Activated naive CD4-positive, alpha-beta T cell (primary cell): ENCODE data around the gene SFRP4.

Experiments
- DNase-seq, 4 experiments: peaks; one replicate each; lab custom pipeline; 2025; lab: John Stamatoyannopoulos, UW

Gene SFRP4

DNA sequence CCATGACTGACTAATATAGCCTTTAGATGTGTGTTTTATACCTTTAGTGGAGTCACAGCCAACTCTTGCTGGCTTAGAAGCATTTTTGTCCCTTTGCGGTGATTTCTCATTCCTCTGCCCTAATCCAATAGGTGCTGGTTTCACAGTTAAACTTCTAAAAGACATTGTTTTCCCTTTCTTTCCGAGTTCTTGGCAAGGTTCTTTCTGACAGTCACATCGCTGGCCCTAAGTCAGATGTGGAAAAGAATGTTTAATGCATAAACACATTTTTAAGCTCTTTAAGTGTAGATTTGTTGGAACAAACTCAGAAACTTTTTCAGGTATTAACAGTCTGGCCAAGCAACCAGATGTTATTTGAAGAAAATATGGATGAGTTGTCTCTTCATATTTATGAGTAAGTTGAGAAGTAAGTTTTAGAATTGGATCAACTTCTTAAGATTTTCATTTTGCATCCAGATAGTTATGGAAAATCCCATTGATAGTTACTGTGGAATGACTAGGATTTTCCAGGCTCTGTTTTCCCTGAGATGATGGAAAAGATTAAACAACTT, 7.9 kb upstream of the SFRP4 start:
- no peak for DNase-seq

DNA sequence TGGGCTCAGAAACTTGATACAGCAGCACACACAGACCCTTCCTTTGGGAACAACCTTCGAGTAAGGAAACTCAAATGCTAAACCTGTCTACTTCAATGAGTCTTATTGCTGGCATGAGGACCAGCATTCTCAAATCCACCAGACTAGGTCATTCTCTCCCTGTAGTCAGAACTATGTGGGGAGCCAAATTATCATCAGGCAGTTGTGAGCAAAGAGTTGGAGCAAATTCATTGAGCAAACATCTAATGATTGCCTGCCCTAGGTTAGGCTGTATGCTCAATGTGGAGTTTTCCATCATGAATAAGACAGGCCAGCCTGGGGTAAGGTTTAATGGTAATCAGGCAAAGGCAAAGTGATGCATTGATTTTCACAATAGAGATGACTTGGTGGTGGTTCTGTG, 7.4 kb upstream of the SFRP4 start:
- DNase-seq, result no peak

- no peak for DNase-seq
Measured at GRCh38 chr7:37921876-37922275, 5.3 kb upstream of the SFRP4 start.

DNA sequence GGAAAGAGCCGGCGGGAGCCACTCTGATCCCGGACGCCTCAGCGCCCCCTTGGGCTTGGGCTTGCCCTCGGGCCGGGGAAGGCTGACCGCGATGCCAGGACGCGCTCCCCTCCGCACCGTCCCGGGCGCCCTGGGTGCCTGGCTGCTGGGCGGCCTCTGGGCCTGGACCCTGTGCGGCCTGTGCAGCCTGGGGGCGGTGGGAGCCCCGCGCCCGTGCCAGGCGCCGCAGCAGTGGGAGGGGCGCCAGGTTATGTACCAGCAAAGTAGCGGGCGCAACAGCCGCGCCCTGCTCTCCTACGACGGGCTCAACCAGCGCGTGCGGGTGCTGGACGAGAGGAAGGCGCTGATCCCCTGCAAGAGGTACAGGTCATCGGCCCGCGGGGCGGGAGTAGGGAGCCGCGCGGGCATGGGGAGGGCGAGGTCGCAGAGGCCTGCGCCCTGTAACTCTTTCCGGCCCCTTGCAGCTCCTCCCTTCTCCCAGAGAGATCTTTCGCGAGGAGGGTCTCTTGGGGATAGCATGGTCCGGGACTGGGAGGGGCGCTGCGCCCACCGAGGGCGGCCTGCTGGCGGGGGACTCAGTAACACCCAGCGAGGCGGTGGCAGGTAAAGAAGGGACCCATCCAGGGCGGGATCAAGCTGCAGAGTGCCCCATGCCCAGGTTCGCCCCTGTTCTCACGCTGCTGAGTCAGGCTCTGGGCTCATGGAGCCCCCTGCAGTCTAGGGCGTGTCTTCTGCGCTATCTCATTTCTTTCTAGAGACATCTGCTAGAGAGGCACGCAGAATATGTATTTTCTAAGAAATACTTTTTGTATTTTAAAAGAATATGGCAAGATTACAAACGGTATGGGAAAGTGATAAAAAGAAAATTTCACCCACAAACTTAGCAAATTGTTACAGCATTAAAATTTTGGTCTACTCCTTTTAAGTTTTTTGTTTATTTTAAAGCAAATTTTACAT, 4.5 kb upstream of the SFRP4 start:
- no peak for DNase-seq

DNA sequence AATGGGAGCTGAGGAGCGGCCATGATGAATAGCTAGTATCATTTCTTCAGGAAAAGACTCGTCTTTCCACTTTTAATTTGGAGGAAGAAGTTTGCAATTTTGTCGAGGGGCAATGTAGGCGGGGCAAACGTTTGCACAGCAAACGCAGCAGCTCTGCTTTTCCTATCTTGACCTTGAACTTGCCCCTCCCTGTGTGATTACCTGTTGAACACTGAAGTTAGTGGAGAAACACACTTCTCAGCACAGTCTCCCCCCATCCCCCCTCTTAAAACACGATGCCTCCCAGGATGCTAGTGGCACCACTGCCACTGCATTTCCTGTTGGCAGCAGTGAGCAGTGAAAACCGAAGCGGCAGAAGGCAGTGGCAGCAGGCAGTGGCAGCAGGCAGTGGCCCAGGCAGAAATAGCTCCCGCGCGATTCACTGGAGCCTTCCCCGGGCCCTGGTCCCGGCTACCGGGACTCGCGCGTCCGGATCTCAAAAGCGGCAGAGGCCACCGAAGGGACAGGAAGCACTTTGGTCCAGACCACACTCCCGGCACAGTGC, 3.8 kb upstream of the SFRP4 start, which contains the start of gene EPDR1:
TSS of gene EPDR1 (plus strand) at position 336 of the 544 bp plus-strand sequence. CDS start 300 bp downstream, outside the sequence.
- no peak for DNase-seq

GRCh38 chr7:37918526-37918925, 1.9 kb upstream of the SFRP4 start:
- DNase-seq, result no peak

GRCh38 chr7:37916017-37916672, 472 bp downstream of the SFRP4 start:
- no peak for DNase-seq

GRCh38 chr7:37915438-37915837, 1.2 kb downstream of the SFRP4 start:
- DNase-seq, result no peak

- no peak for DNase-seq
Measured at GRCh38 chr7:37912756-37913155, 3.9 kb downstream of the SFRP4 start.

DNA sequence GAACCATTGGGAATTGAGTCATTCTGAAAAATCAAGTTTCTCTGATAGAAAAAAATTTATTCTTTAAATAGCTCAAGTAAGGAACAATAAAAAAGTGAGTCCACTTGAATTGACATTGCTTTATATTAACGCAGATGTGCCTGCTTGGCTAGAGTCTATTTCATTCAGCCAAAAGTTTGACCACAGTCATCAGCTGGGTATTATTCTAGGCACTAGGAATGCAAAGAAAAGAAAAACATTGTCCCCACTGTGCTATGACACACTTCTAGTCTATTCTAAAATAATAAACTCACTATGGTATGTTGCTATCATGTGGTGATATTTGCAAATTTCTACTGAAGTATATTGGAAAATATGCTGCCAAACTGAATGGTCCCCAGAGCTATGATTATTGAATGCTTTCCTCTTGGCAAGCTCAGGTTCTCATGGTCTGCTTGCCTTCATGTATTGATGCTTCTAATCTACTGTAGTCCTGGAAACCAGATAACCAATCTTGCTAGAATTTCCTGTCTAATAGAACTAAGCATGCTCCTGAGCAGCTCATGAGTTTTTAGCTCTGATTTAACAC, 8.3 kb downstream of the SFRP4 start:
- DNase-seq, result no peak

GRCh38 chr7:37901890-37902524, 14.6 kb downstream of the SFRP4 start:
- DNase-seq, result no peak

DNA sequence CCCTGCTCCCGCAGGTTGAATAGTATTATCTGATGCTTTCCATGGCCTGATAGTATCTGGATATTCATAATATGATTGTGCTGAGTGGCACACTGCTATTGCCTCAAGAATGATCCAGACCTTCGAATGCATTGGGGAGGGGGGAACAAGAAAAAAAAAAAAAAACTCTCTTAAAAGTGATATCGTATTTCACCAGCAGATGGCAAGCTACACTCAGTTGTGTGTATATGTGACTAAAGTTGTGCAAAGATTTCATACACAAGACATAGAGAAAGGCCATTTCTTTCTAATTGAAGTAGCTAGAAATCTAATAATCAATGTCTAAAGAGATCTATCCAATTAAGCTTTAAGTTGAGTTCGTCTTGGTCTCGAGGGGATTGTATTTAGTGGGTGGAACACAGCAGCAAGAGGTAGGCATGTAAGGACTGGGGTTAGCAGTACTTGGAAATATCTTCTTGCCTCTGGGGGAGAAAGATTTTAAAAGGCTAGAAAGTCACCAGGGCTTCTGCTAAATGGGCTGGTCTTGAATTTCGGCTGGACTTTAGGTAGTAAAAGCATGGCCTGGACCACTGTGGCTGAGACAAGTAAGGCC, 15.3 kb downstream of the SFRP4 start:
- no peak for DNase-seq

- no peak for DNase-seq
Measured at GRCh38 chr7:37899712-37900247, 16.8 kb downstream of the SFRP4 start.

GRCh38 chr7:37894671-37895070, 21.9 kb downstream of the SFRP4 start:
- no peak for DNase-seq

- no peak for DNase-seq
Measured at GRCh38 chr7:37893359-37893758, 23.3 kb downstream of the SFRP4 start.

GRCh38 chr7:37882086-37882485, 34.5 kb downstream of the SFRP4 start:
- no peak for DNase-seq
